ENCODE measurements around the gene SYCP2. TPM values are rescaled to one million over a fixed set of nuclear protein-coding genes. Genes with fewer than 3 reads are reported as not detected.

SYCP2 gene
- polyA plus RNA-seq, 1 experiment: 0.47 TPM

DNA sequence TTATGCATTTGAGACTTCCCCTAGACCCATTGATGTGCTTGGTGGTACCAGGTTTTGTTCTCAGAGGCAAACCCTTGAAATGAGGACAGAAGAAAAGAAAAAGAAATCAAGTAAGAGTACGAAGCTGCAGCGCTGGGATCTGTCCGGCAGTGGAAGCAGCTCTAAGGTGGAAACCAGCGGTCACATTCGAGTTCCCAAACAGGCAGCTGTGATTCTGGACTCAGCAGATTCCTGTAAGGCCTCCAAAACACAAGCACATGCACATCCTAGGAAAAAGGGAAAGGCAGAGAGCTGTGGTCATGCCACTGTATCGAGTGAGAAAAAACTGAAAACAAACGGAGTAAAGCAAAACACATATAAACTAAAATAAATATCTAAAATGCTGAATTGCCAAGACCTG is 11.3 kb upstream of the SYCP2 start:
- ChIA-PET POLR2A (no interaction called here), CTCF (interaction anchor here (1.6 to 3.9 kb wide), 2 partner anchors 10 kb away, joined by 4 to 23 read pairs; partner anchors contain the start of gene SYCP2)
- no peaks in the 10 kb centered on the region for H3K27me3 ChIP-seq (ENCODE audit: control insufficient read depth, insufficient read depth, low read length)
- peaks cover 7% of the 10 kb centered on the region for H3K36me3 ChIP-seq (ENCODE audit: control insufficient read depth, insufficient read depth, low read length)
- DNase-seq (ENCODE audit: low read depth): no peak
- TF ChIP-seq, protein P1, sequence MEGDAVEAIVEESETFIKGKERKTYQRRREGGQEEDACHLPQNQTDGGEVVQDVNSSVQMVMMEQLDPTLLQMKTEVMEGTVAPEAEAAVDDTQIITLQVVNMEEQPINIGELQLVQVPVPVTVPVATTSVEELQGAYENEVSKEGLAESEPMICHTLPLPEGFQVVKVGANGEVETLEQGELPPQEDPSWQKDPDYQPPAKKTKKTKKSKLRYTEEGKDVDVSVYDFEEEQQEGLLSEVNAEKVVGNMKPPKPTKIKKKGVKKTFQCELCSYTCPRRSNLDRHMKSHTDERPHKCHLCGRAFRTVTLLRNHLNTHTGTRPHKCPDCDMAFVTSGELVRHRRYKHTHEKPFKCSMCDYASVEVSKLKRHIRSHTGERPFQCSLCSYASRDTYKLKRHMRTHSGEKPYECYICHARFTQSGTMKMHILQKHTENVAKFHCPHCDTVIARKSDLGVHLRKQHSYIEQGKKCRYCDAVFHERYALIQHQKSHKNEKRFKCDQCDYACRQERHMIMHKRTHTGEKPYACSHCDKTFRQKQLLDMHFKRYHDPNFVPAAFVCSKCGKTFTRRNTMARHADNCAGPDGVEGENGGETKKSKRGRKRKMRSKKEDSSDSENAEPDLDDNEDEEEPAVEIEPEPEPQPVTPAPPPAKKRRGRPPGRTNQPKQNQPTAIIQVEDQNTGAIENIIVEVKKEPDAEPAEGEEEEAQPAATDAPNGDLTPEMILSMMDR (IDR thresholded peaks at IDR 0.05; ENCODE audit: insufficient read depth, low read depth, low read length): no peak
- H3K4me3 ChIP-seq (ENCODE audit: low read depth, low read length): no peak overlapping the region

DNA sequence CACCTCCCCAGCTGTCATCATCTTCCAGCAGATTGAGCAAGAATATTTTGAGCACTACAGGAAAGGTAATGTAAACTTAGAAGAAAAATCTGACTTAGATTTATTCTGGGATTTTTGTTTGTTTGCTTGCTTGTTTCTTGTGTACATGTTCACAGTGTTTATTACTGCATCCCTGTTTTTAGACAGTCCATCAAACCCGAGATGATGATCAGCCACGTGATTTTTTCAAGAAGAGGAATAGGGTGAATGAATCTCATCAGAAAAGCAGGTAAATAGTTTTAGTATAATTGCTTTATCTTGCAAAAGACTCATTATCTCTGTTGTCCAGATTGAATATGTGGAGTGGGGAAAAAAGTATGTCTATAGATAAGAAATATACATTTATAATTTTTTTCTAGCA is 8.8 kb upstream of the SYCP2 start:
- CTCF ChIA-PET: no interaction called here
- DNase-seq (ENCODE audit: low read depth): no peak
- TF ChIP-seq, protein P1 (IDR thresholded peaks at IDR 0.05; ENCODE audit: insufficient read depth, low read depth, low read length): no peak
- no peak overlapping the region for H3K4me3 ChIP-seq (ENCODE audit: low read depth, low read length)
- H3K36me3 ChIP-seq (ENCODE audit: control insufficient read depth, insufficient read depth, low read length): peaks cover 7% of the 10 kb centered on the region
- H3K27me3 ChIP-seq (ENCODE audit: control insufficient read depth, insufficient read depth, low read length): no peaks in the 10 kb centered on the region
- POLR2A ChIA-PET: no interaction called here

DNA sequence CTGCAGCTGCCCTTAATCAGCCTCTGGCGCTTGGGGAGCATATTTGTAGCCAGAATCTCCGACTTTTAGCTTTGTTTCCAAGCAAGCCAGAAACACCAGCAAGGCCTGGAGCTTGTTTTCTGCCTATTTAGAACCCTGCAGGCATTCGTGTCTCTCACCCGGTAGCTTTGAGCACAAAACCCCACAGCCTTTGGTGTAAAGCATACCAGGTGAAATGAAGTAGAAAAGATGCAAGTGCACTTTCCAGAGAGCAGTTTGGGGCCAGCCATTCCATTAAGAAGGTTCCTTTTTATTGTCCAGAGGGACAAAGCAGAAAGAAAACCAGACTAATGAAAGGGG is 7.5 kb upstream of the SYCP2 start:
- CTCF ChIA-PET: interaction anchor here (1.3 to 2.4 kb wide), 3 partner anchors 9 to 14 kb away, joined by 3 to 11 read pairs (median 4); no protein-coding TSS in a partner anchor
- Histone ChIP-seq H3K4me3 (ENCODE audit: low read depth, low read length) (peak overlapping the region; percentile 81), H3K27me3 (ENCODE audit: control insufficient read depth, insufficient read depth, low read length) (no peaks in the 10 kb centered on the region), H3K36me3 (ENCODE audit: control insufficient read depth, insufficient read depth, low read length) (peaks cover 7% of the 10 kb centered on the region)
- POLR2A ChIA-PET: no interaction called here
- DNase-seq (ENCODE audit: low read depth): no peak
- TF ChIP-seq, protein P1 (IDR thresholded peaks at IDR 0.05; ENCODE audit: insufficient read depth, low read depth, low read length): no peak

DNA sequence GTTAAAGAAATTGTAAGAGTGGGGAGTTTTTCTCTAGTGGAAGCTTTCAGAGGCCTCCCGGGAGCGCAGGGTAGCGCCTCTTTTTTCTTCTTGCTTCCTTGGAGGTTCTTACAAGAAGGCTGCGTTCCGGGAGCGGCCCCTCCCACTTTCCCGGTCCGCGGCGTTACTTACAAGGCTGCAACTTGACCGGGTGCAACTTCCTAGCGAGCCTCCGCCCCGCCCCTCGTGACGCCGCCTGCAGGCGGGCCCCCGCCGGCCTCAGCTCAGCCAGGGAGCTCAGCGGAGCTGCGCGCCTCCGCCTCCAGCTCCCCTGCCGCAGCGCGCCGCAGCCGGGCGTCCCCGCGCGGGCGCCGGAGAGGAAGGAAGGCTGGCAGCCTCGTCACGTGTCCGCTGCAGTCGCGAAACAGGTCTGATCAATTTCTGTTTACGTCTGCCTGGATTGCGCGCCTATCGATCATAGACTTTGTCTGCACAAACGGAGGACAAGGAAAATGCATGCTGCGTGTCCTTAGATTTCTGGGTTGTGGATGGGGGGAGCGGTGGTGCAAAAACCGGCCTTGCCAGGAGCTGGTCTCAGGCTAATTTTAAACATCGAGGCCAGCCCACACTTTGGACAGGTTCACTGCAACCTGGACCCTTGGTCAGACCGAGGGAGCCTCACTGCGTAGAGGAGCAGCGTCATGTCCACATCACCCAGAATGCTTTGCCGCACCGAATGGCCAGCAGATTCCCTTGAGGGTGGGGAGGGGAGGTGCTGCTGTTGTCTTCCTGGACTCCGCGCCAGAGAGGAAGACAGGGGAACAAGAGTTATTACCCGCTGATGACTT is 6.9 kb upstream of the SYCP2 start, which contains the start of the genes FAM217B and PPP1R3D:
Gene FAM217B (plus strand): TSS at position 261 of the 827 bp plus-strand sequence. CDS start 3,555 bp downstream, outside the sequence.
Gene PPP1R3D (minus strand): TSS at position 177 of the 827 bp plus-strand sequence. CDS start 374 bp downstream, outside the sequence.
- CTCF ChIA-PET: interaction anchor here (1.0 to 2.4 kb wide), 6 partner anchors 9 to 214 kb away, joined by 3 to 11 read pairs (median 4); no protein-coding TSS in a partner anchor
- DNase-seq (ENCODE audit: low read depth): peak; percentile 86
- TF ChIP-seq, protein P1 (IDR thresholded peaks at IDR 0.05; ENCODE audit: insufficient read depth, low read depth, low read length): 0 out of 2 replicates have a peak, but pooled peaks have one; percentile 7

DNA sequence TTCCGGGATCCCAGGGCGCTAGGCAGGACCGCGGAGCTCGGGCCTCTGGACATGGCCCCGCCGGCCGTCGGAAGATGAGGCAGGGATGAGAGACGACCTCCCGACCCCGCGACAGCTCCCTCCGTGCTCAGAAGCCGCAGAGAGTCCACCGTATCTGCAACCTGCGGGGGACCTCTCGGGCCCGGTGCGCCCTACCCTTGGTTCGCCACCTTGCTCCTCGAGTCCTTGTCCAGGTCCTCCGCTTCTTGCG is 6.4 kb upstream of the SYCP2 start:
- peaks cover 7% of the 10 kb centered on the region for H3K36me3 ChIP-seq (ENCODE audit: control insufficient read depth, insufficient read depth, low read length)
- CTCF ChIA-PET: interaction anchor here (1.0 to 2.4 kb wide), 5 partner anchors 10 to 215 kb away, joined by 3 to 11 read pairs (median 3); no protein-coding TSS in a partner anchor
- POLR2A ChIA-PET: interaction anchor here (0.7 kb wide), 2 partner anchors 12 to 123 kb away, joined by 3 to 4 read pairs; no protein-coding TSS in a partner anchor
- H3K27me3 ChIP-seq (ENCODE audit: control insufficient read depth, insufficient read depth, low read length): no peaks in the 10 kb centered on the region
- DNase-seq (ENCODE audit: low read depth): no peak
- TF ChIP-seq, protein P1 (IDR thresholded peaks at IDR 0.05; ENCODE audit: insufficient read depth, low read depth, low read length): no peak
- peak overlapping the region; percentile 81 for H3K4me3 ChIP-seq (ENCODE audit: low read depth, low read length)

More for the DNA sequence above, 6.9 kb upstream of the SYCP2 start, which contains the start of the genes FAM217B and PPP1R3D:
- peak within 1 kb of the TSS; percentile 81 for H3K4me3 ChIP-seq (ENCODE audit: low read depth, low read length)
- no peaks in the 10 kb centered on the region for H3K27me3 ChIP-seq (ENCODE audit: control insufficient read depth, insufficient read depth, low read length)
- POLR2A ChIA-PET: interaction anchor here (0.7 kb wide), 2 partner anchors 12 to 123 kb away, joined by 3 to 4 read pairs; no protein-coding TSS in a partner anchor
- peaks cover 7% of the 10 kb centered on the region for H3K36me3 ChIP-seq (ENCODE audit: control insufficient read depth, insufficient read depth, low read length)

Measured in BJ (cell line).